Measurements from ENCODE around the gene PACS1.

GRCh38 chr11:66225066-66225465, 155.0 kb downstream of the PACS1 start:
- no peak for TF ChIP-seq CTCF (IDR thresholded peaks at IDR 0.05)
- TF ChIP-seq EP300 (IDR thresholded peaks at IDR 0.05) = no peak
- TF ChIP-seq POLR2AphosphoS5 (IDR thresholded peaks at IDR 0.05) = no peak
